CD14-positive monocyte (primary cell): ENCODE measurements around the gene SYDE2. TPM values are rescaled to one million over a fixed set of nuclear protein-coding genes. Genes with fewer than 3 reads are reported as not detected.

Experiments used
- DNase-seq, 3 donors: peaks; one replicate each; pipeline ENCODE4 v3.0.0-alpha.2; 2011 to 2022
- H2AFZ ChIP-seq: 2 replicates; pipeline ENCODE4 v1.6.0; 2012; ENCODE audit warnings: mild to moderate bottlenecking, low read depth, low read length, inconsistent platforms; ENCODE audit not compliant: insufficient read depth, poor library complexity, severe bottlenecking
- H3K27ac ChIP-seq, 2 donors: 1 replicate in 1 of 2; 2 replicates in 1 of 2; pipeline ENCODE4 v1.5.1; 2012 to 2013; ENCODE audit warnings: low read length in 2 of 2, control low read depth in 1 of 2, inconsistent platforms in 1 of 2, low read depth in 1 of 2, mild to moderate bottlenecking in 1 of 2
- H3K27me3 ChIP-seq, 2 donors: one replicate each; pipeline versions ENCODE4 v1.6.0 to v1.6.1; 2011 to 2013; ENCODE audit warnings: low read length in 2 of 2; ENCODE audit not compliant: control insufficient read depth in 2 of 2, insufficient read depth in 2 of 2
- H3K36me3 ChIP-seq, 2 donors: replicated peaks in 1 of 2; 1 replicate in 1 of 2; 2 replicates in 1 of 2; pipeline versions ENCODE4 v1.5.1 to v1.6.1; 2012 to 2013; ENCODE audit warnings: low read length in 2 of 2, control low read depth in 1 of 2, inconsistent platforms in 1 of 2, mild to moderate bottlenecking in 1 of 2; ENCODE audit not compliant: insufficient read depth in 2 of 2, control insufficient read depth in 1 of 2
- H3K4me1 ChIP-seq, 2 donors: 1 replicate in 1 of 2; 2 replicates in 1 of 2; pipeline versions ENCODE4 v1.5.1 to v1.6.1; 2012 to 2013; ENCODE audit warnings: low read length in 2 of 2, control low read depth in 1 of 2, inconsistent platforms in 1 of 2, mild to moderate bottlenecking in 1 of 2, moderate library complexity in 1 of 2; ENCODE audit not compliant: insufficient read depth in 2 of 2, control insufficient read depth in 1 of 2
- H3K4me2 ChIP-seq: replicated peaks from 2 replicates; pipeline ENCODE3; 2012; ENCODE audit warnings: low read length, moderate library complexity, mild to moderate bottlenecking; ENCODE audit not compliant: poor library complexity, severe bottlenecking; ENCODE audit errors: extremely low read depth
- H3K4me3 ChIP-seq, 3 experiments: fragments of 200-600 bp in 1 of 3; sonication (generic) in 1 of 3; replicated peaks in 1 of 3; 1 replicate in 2 of 3; 2 replicates in 1 of 3; pipeline ENCODE4 v1.5.1; 2011 to 2013; ENCODE audit warnings: low read length in 3 of 3, mild to moderate bottlenecking in 3 of 3, control low read depth in 2 of 3, low read depth in 2 of 3, inconsistent platforms in 1 of 3, moderate library complexity in 1 of 3
- H3K79me2 ChIP-seq: 2 replicates; pipeline ENCODE4 v1.6.0; 2012; ENCODE audit warnings: mild to moderate bottlenecking, control low read depth, inconsistent platforms, low read length, moderate library complexity; ENCODE audit not compliant: insufficient read depth
- H3K9ac ChIP-seq: 2 replicates; pipeline ENCODE4 v1.6.0; 2017; ENCODE audit warnings: low read length, mild to moderate bottlenecking; ENCODE audit not compliant: insufficient read depth, poor library complexity, severe bottlenecking
- H3K9me3 ChIP-seq, 2 donors: replicated peaks in 1 of 2; 1 replicate in 1 of 2; 2 replicates in 1 of 2; pipeline versions ENCODE4 v1.5.1 to v1.6.1; 2012 to 2013; ENCODE audit warnings: low read length in 2 of 2, control low read depth in 1 of 2; ENCODE audit not compliant: control insufficient read depth in 1 of 2, insufficient read depth in 1 of 2
- H4K20me1 ChIP-seq: 2 replicates; pipeline ENCODE4 v1.6.0; 2012; ENCODE audit warnings: mild to moderate bottlenecking, low read length, control low read depth, moderate library complexity; ENCODE audit not compliant: insufficient read depth
- H3K27ac Mint-ChIP-seq, 7 donors: one replicate each; pipeline ENCODE4 v1.8.0; 2020; ENCODE audit warnings: mild to moderate bottlenecking in 7 of 7, mixed read lengths in 7 of 7, moderate library complexity in 6 of 7, inconsistent platforms in 2 of 7
- H3K27me3 Mint-ChIP-seq, 3 donors: one replicate each; pipeline ENCODE4 v1.8.0; 2021 to 2022; ENCODE audit warnings: low read depth in 3 of 3, mild to moderate bottlenecking in 3 of 3, mixed read lengths in 3 of 3, moderate library complexity in 3 of 3, inconsistent platforms in 1 of 3
- H3K36me3 Mint-ChIP-seq, 2 donors: one replicate each; pipeline ENCODE4 v1.8.0; 2020; ENCODE audit warnings: mixed read lengths in 2 of 2, inconsistent platforms in 1 of 2, mild to moderate bottlenecking in 1 of 2
- H3K4me1 Mint-ChIP-seq: one replicate; pipeline ENCODE4 v1.8.0; 2020; ENCODE audit warnings: mild to moderate bottlenecking, mixed read lengths
- H3K4me3 Mint-ChIP-seq, 2 donors: one replicate each; pipeline ENCODE4 v1.8.0; 2020; ENCODE audit warnings: mild to moderate bottlenecking in 2 of 2, mixed read lengths in 2 of 2, moderate library complexity in 1 of 2
- H3K9me3 Mint-ChIP-seq, 7 donors: one replicate each; pipeline ENCODE4 v1.8.0; 2020 to 2022; ENCODE audit warnings: mixed read lengths in 7 of 7, mild to moderate bottlenecking in 6 of 7, moderate library complexity in 6 of 7, inconsistent platforms in 2 of 7
- WGBS: methylation state at CpG from one replicate; pipeline ENCODE4 v1.1.5; 2013; ENCODE audit warnings: missing lambda C conversion rate; ENCODE audit not compliant: insufficient coverage; 5-methylcytosine and 5-hydroxymethylcytosine counted together
- intact Hi-C, 2 donors: fragments of 100-400 bp; cut with micrococcal nuclease; formaldehyde crosslinking; loops; one replicate each; pipeline versions ENCODE4 v1.15.0 to v1.15.1; 2023
- polyA plus RNA-seq, 3 donors: library from polyadenylated mRNA; depleted of rRNA in 1 of 3; unstranded in 2 of 3; stranded (reverse) in 1 of 3; fragments of 300-500 nt in 2 of 3; fragments of >200 nt in 1 of 3; fragmentation: Illumina TruSeq in 2 of 3; gene quantifications; 1 replicate in 2 of 3; 2 replicates in 1 of 3; pipeline ENCODE4 v1.2.3, GENCODE V29; 2012 to 2021
- TF ChIP-seq, protein P1 (sequence below): fragments of 200-600 bp; IDR thresholded peaks from one replicate; pipeline ENCODE4 v1.8.0; 2022; ENCODE audit warnings: antibody characterized with exemption, mild to moderate bottlenecking

SYDE2 gene
- polyA plus RNA-seq, 3 donors = not detected

DNA sequence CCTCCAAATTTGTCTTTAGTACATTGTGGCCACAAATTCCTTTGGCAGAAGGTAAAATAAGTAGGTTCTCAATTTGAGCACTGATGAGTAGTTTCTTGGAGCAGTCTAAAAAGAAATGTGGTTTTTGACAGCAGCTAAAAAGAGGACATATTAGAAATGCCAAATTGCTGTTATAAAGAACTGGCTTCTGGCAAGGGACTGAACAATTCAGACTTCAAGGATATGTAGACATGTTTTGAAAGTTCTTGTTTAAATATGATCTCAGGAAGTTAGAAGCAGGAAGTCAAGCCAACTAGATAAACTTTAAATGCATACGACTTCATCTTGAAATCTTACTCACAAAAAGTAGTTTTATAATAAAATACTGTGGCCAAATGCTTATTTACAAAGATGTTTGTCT is 39.8 kb upstream of the SYDE2 start:
- TF ChIP-seq, protein P1, sequence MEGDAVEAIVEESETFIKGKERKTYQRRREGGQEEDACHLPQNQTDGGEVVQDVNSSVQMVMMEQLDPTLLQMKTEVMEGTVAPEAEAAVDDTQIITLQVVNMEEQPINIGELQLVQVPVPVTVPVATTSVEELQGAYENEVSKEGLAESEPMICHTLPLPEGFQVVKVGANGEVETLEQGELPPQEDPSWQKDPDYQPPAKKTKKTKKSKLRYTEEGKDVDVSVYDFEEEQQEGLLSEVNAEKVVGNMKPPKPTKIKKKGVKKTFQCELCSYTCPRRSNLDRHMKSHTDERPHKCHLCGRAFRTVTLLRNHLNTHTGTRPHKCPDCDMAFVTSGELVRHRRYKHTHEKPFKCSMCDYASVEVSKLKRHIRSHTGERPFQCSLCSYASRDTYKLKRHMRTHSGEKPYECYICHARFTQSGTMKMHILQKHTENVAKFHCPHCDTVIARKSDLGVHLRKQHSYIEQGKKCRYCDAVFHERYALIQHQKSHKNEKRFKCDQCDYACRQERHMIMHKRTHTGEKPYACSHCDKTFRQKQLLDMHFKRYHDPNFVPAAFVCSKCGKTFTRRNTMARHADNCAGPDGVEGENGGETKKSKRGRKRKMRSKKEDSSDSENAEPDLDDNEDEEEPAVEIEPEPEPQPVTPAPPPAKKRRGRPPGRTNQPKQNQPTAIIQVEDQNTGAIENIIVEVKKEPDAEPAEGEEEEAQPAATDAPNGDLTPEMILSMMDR = no peak
- Mint-ChIP-seq H3K27me3 (peaks cover 0 to 3% (median 3%) of the 10 kb centered on the region in 3 donors), H3K36me3 (no peaks in the 10 kb centered on the region), H3K9me3 (peaks cover 0 to 4% (median 0%) of the 10 kb centered on the region in 7 donors), H3K4me3 (no peak overlapping the region), H3K4me1 (peaks cover 3% of the 10 kb centered on the region), H3K27ac (no peak overlapping the region)
- Histone ChIP-seq H3K4me1 (no peaks in the 10 kb centered on the region), H3K9ac (no peak overlapping the region), H3K27me3 (no peaks in the 10 kb centered on the region), H2AFZ (no peak overlapping the region), H3K4me3 (no peak overlapping the region), H3K9me3 (no peaks in the 10 kb centered on the region), H4K20me1 (no peaks in the 10 kb centered on the region), H3K79me2 (no peaks in the 10 kb centered on the region), H3K36me3 (no peaks in the 10 kb centered on the region), H3K27ac (no peak overlapping the region), H3K4me2 (no peak overlapping the region)
- DNase-seq = no peak
- intact Hi-C loops = no loop called here
- WGBS = no CpG with 5 or more reads among the region's 1 CpG

DNA sequence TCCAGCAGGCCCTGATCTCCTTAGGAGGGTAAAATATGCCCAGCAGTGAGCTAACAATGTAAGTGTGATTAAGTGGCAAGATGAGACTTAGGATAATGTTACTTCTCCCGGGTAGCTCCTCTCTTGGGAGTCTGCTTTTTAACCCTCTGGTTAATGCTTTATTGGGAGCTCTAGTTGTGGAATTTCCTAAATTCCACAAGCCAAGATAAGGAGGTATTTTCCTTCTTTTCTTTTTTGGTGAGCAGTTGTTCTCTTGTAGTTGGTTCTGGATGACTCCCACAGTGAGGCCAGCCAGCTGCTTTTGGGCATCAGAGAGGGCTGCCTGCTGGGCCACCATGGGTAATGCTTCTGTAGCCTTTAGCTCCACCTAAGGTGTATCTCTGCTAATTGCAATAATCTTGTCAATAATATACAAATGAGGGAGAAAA is 39.4 kb upstream of the SYDE2 start:
- H3K9me3 Mint-ChIP-seq = peaks cover 0 to 4% (median 0%) of the 10 kb centered on the region in 7 donors
- TF ChIP-seq, protein P1 = no peak
- peaks cover 0 to 3% (median 3%) of the 10 kb centered on the region in 3 donors for H3K27me3 Mint-ChIP-seq
- no peaks in the 10 kb centered on the region for H3K9me3 ChIP-seq
- H3K4me3 ChIP-seq = no peak overlapping the region
- no peak for DNase-seq
- no peaks in the 10 kb centered on the region for H3K36me3 Mint-ChIP-seq
- no peak overlapping the region for H3K4me2 ChIP-seq
- no peak overlapping the region for H3K27ac Mint-ChIP-seq
- H3K4me1 ChIP-seq = no peaks in the 10 kb centered on the region
- no peaks in the 10 kb centered on the region for H3K79me2 ChIP-seq
- peaks cover 3% of the 10 kb centered on the region for H3K4me1 Mint-ChIP-seq
- H3K27ac ChIP-seq = no peak overlapping the region
- no peaks in the 10 kb centered on the region for H3K36me3 ChIP-seq
- no peaks in the 10 kb centered on the region for H3K27me3 ChIP-seq
- no CpG with 5 or more reads among the region's 1 CpG for WGBS
- H2AFZ ChIP-seq = no peak overlapping the region
- no peak overlapping the region for H3K4me3 Mint-ChIP-seq
- intact Hi-C loops = no loop called here
- H3K9ac ChIP-seq = no peak overlapping the region
- H4K20me1 ChIP-seq = no peaks in the 10 kb centered on the region
